Embryonic facial prominence (tissue), 1 donor: ENCODE results near the gene KCNJ15.
A peak's percentile ranks its signal among the peaks of the same experiment; 100 is the strongest.

ENCODE experiments used
- DNase-seq: peaks from one replicate; pipeline ENCODE4 v3.0.0-alpha.2; 2016; ENCODE audit errors: extremely low spot score

The KCNJ15 gene

GRCh38 chr21:38299671-38300070 lies 42.9 kb downstream of the KCNJ15 start:
- DNase-seq, result no peak

GRCh38 chr21:38300141-38300578 lies 43.4 kb downstream of the KCNJ15 start:
- no peak for DNase-seq

GRCh38 chr21:38301321-38302214 lies 44.8 kb downstream of the KCNJ15 start:
- DNase-seq, result no peak

- no peak for DNase-seq
Observed at GRCh38 chr21:38303300-38303699, 46.5 kb downstream of the KCNJ15 start.

- peak; percentile 40 for DNase-seq
Observed at GRCh38 chr21:38306433-38307141, 49.8 kb downstream of the KCNJ15 start.

GRCh38 chr21:38307771-38308531 lies 51.2 kb downstream of the KCNJ15 start:
- no peak for DNase-seq

GRCh38 chr21:38308532-38309119 lies 51.8 kb downstream of the KCNJ15 start:
- no peak for DNase-seq

- DNase-seq, result no peak
Observed at GRCh38 chr21:38310646-38311485, 54.1 kb downstream of the KCNJ15 start.

- no peak for DNase-seq
Observed at GRCh38 chr21:38311765-38312164, 55.0 kb downstream of the KCNJ15 start.

GRCh38 chr21:38312822-38313221 lies 56.0 kb downstream of the KCNJ15 start:
- no peak for DNase-seq

GRCh38 chr21:38314558-38314957 lies 57.8 kb downstream of the KCNJ15 start:
- no peak for DNase-seq

GRCh38 chr21:38315122-38315521 lies 58.3 kb downstream of the KCNJ15 start:
- DNase-seq, result no peak

GRCh38 chr21:38319781-38320180 lies 63.0 kb downstream of the KCNJ15 start:
- no peak for DNase-seq

- DNase-seq, result no peak
Observed at GRCh38 chr21:38321568-38321967, 64.8 kb downstream of the KCNJ15 start.

GRCh38 chr21:38322311-38322950 lies 65.6 kb downstream of the KCNJ15 start:
- DNase-seq, result no peak

GRCh38 chr21:38323721-38324531 lies 67.1 kb downstream of the KCNJ15 start:
- no peak for DNase-seq

GRCh38 chr21:38325216-38325615 lies 68.4 kb downstream of the KCNJ15 start:
- no peak for DNase-seq

GRCh38 chr21:38325731-38326420 lies 69.1 kb downstream of the KCNJ15 start:
- DNase-seq, result no peak

GRCh38 chr21:38326429-38326828 lies 69.6 kb downstream of the KCNJ15 start:
- no peak for DNase-seq
